ENCODE data around the gene HACL1. TPM values are rescaled to one million over a fixed set of nuclear protein-coding genes. Genes with fewer than 3 reads are reported as not detected.
"Not testable (repeated sequence)": the region's sequence is repeated elsewhere in the genome, so short reads cannot be mapped to it uniquely, and the experiment has no call there.

HACL1 gene
- total and polyA plus RNA-seq, 10 of the 15 experiments (the other 5 are each of a cell fraction or from before 2014, with no cell fraction given): 19.4 to 48.7 (median 30.1) TPM

- POLR2A ChIA-PET; CTCF ChIA-PET; H4K20me1 ChIP-seq (ENCODE audit: control insufficient read depth, insufficient read depth); H3K79me2 ChIP-seq (ENCODE audit: control insufficient read depth, insufficient read depth, low read length); H3K4me1 ChIP-seq (ENCODE audit: control insufficient read depth, insufficient read depth, low read length); H3K4me3 ChIP-seq; FAIRE-seq; RAD21 ChIA-PET (ENCODE audit: unreplicated experiment); H3K4me2 ChIP-seq (ENCODE audit: control insufficient read depth, insufficient read depth); H3K36me3 ChIP-seq (ENCODE audit: control insufficient read depth in 2 of 2, insufficient read depth in 2 of 2, low read length in 1 of 2); H3K9me3 ChIP-seq (replicated peaks; ENCODE audit: control insufficient read depth, insufficient read depth, low read length); SMC1A ChIA-PET (ENCODE audit: uncharacterized antibody, unreplicated experiment); H2AFZ ChIP-seq (ENCODE audit: control insufficient read depth, low read depth, low read length); H3K9ac ChIP-seq (ENCODE audit: control insufficient read depth, insufficient read depth, low read length); H3K27ac ChIP-seq (ENCODE audit: control insufficient read depth, insufficient read depth); ATAC-seq; DNase-seq (ENCODE audit: low read depth, low spot score); H3K27me3 ChIP-seq (replicated peaks in 1 of 2; ENCODE audit: control insufficient read depth in 2 of 2, insufficient read depth in 2 of 2, low read length in 1 of 2); BruUV-seq (replicated peaks); intact Hi-C loops (cut with micrococcal nuclease; ENCODE audit: unreplicated experiment): not testable (repeated sequence)
- in situ Hi-C loops (cut with MboI): loop anchor here (10.0 kb wide), 1 partner anchor 625 kb away; no protein-coding TSS in a partner anchor
- 68% methylated on average over 8 of the region's 8 CpGs for WGBS (ENCODE audit: insufficient coverage, insufficient replicate concordance, low lambda C conversion rate, missing lambda C conversion rate)
Observed at GRCh38 chr3:15619659-15620464, 18.5 kb upstream of the HACL1 start.

- Histone ChIP-seq H4K20me1 (ENCODE audit: control insufficient read depth, insufficient read depth) (no peaks in the 10 kb centered on the region), H2AFZ (ENCODE audit: control insufficient read depth, low read depth, low read length) (no peak overlapping the region), H3K79me2 (ENCODE audit: control insufficient read depth, insufficient read depth, low read length) (no peaks in the 10 kb centered on the region), H3K4me3 (no peak overlapping the region), H3K27me3 (replicated peaks in 1 of 2; ENCODE audit: control insufficient read depth in 2 of 2, insufficient read depth in 2 of 2, low read length in 1 of 2) (no peaks in the 10 kb centered on the region), H3K4me2 (ENCODE audit: control insufficient read depth, insufficient read depth) (no peak overlapping the region), H3K9ac (ENCODE audit: control insufficient read depth, insufficient read depth, low read length) (no peak overlapping the region), H3K4me1 (ENCODE audit: control insufficient read depth, insufficient read depth, low read length) (no peaks in the 10 kb centered on the region), H3K9me3 (replicated peaks; ENCODE audit: control insufficient read depth, insufficient read depth, low read length) (peaks cover 4% of the 10 kb centered on the region; the same call in 2 of the 3 replicates), H3K36me3 (ENCODE audit: control insufficient read depth in 2 of 2, insufficient read depth in 2 of 2, low read length in 1 of 2) (no peaks in the 10 kb centered on the region), H3K27ac (ENCODE audit: control insufficient read depth, insufficient read depth) (no peak overlapping the region)
- BruUV-seq (replicated peaks): no TSS peak
- DNase-seq (ENCODE audit: low read depth, low spot score) (no peak), FAIRE-seq (no peak), ATAC-seq (no peak)
- ChIA-PET SMC1A (ENCODE audit: uncharacterized antibody, unreplicated experiment) (interaction anchor here (1.6 kb wide), 1 partner anchor 12 kb away, joined by 5 read pairs; no protein-coding TSS in a partner anchor), RAD21 (ENCODE audit: unreplicated experiment) (no interaction called here), CTCF (interaction anchor here (0.6 kb wide), 1 partner anchor 9 kb away, joined by 3 read pairs; no protein-coding TSS in a partner anchor), POLR2A (no interaction called here)
- in situ Hi-C loops (cut with MboI) (no loop called here), intact Hi-C loops (cut with micrococcal nuclease; ENCODE audit: unreplicated experiment) (no loop called here)
- 73% methylated on average over 6 of the region's 6 CpGs for WGBS (ENCODE audit: insufficient coverage, insufficient replicate concordance, low lambda C conversion rate, missing lambda C conversion rate)
- TF ChIP-seq BCLAF1 (IDR thresholded peaks at IDR 0.05): no peak
- no peak for TF ChIP-seq POLR2AphosphoS5 (IDR thresholded peaks at IDR 0.05; ENCODE audit: low read length)
- no peak for TF ChIP-seq JUND (IDR thresholded peaks at IDR 0.05; ENCODE audit: low read depth, low read length)
- TF ChIP-seq NBN (IDR thresholded peaks at IDR 0.05): no peak
- TF ChIP-seq EGR1 (IDR thresholded peaks at IDR 0.05; ENCODE audit: borderline replicate concordance in 1 of 2, low read depth in 2 of 2, low read length in 2 of 2): no peak
- no peak for TF ChIP-seq ZBTB4 (CRISPR knock-in tag; IDR thresholded peaks at IDR 0.05)
- no peak for TF ChIP-seq SP1 (IDR thresholded peaks at IDR 0.05; ENCODE audit: low read depth, low read length)
- no peak for TF ChIP-seq ELK1 (IDR thresholded peaks at IDR 0.05; ENCODE audit: low read depth, low read length)
- no peak for TF ChIP-seq IKZF2 (IDR thresholded peaks at IDR 0.05)
Observed at GRCh38 chr3:15616053-15616452, 14.7 kb upstream of the HACL1 start.

Measured in GM12878 (cell line).